UCSD-AML1 (cell line): ENCODE measurements around the gene EIF5A.

Experiments
- DNase-seq: peaks from one replicate; lab custom pipeline; 2025; ENCODE audit not compliant: unreplicated experiment; lab: John Stamatoyannopoulos, UW

The EIF5A gene

GRCh38 chr17:7312432-7313087 lies 5.1 kb downstream of the EIF5A start:
- DNase-seq: no peak

GRCh38 chr17:7313088-7313889 lies 5.9 kb downstream of the EIF5A start:
- no peak for DNase-seq

- no peak for DNase-seq
Measured at GRCh38 chr17:7313890-7314718, 6.7 kb downstream of the EIF5A start.

- DNase-seq: peak; percentile 85
Measured at GRCh38 chr17:7314719-7315569, 7.5 kb downstream of the EIF5A start, which contains the start of gene GPS2. GPS2 (minus strand) TSS chr17:7315360; CDS start chr17:7315052, 308 bp downstream.

- DNase-seq: no peak
Measured at GRCh38 chr17:7315570-7316235, 8.3 kb downstream of the EIF5A start.

- DNase-seq: no peak
Measured at GRCh38 chr17:7317161-7317803, 9.9 kb downstream of the EIF5A start.

- no peak for DNase-seq
Measured at GRCh38 chr17:7318121-7318860, 10.9 kb downstream of the EIF5A start.

- no peak for DNase-seq
Measured at GRCh38 chr17:7321466-7321865, 14.0 kb downstream of the EIF5A start.

GRCh38 chr17:7322520-7323194 lies 15.2 kb downstream of the EIF5A start:
- no peak for DNase-seq

- DNase-seq: peak; percentile 48
Measured at GRCh38 chr17:7323731-7324437, 16.5 kb downstream of the EIF5A start.

GRCh38 chr17:7324438-7324779 lies 17.0 kb downstream of the EIF5A start:
- DNase-seq: no peak

GRCh38 chr17:7325031-7325528 lies 17.7 kb downstream of the EIF5A start:
- DNase-seq: no peak

GRCh38 chr17:7326186-7326585 lies 18.8 kb downstream of the EIF5A start:
- no peak for DNase-seq

- DNase-seq: no peak
Measured at GRCh38 chr17:7327056-7327455, 19.6 kb downstream of the EIF5A start.

- DNase-seq: no peak
Measured at GRCh38 chr17:7327501-7327900, 20.1 kb downstream of the EIF5A start.

GRCh38 chr17:7328009-7328408 lies 20.6 kb downstream of the EIF5A start:
- DNase-seq: no peak

GRCh38 chr17:7328840-7329373 lies 21.5 kb downstream of the EIF5A start, which contains the start of gene NEURL4:
NEURL4 (minus strand) TSS chr17:7329335; CDS start chr17:7329312, 23 bp downstream.
- no peak for DNase-seq
